ENCODE measurements around the gene DNAH17. TPM values are rescaled to one million over a fixed set of nuclear protein-coding genes. Genes with fewer than 3 reads are reported as not detected.

Gene DNAH17
- total and polyA plus RNA-seq, 2 donors (not counting 3 experiments of a cell fraction or from before 2014, with no cell fraction given) = not detected

DNA sequence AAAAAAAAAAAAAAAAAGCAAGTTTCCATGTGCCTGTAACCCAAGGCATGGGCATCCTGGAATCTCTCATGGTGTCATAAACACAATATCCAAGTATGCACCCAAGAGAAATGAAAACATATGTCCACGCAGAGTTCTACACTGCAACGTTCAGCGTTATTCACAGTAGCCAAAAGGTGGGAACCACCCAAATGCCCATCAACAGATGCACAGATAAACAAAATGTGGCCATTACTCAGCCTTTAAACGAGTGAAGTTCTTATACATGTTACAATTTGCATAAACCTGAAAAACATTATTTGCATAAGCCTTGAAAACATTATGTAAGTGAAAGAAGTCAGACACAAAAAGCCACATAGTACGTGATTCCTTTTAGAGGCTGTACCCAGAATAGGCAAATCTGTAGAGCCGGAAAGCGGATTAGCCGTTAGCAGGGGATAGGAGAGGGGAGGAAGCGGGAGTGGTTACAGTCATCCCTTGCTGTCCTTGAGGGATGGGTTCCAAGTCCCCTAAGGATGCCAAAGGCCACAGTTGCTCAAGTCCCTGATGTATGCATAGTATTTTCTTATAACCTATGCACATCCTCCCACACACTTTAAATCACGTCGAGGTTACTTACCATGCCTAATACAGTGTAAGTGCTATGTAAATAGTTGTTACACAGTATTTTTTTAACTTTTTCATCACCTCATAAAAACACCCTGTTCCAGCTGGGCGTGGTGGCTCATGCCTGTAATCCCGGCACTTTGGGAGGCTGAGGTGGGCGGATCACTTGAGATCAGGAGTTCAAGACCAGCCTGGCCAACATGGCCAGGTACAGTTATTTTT is 47.3 kb upstream of the DNAH17 start:
- Histone ChIP-seq H3K36me3 (ENCODE audit: control insufficient read depth in 2 of 2, extremely low read depth in 1 of 2, insufficient read depth in 2 of 2, low read length in 2 of 2) (no peaks in the 10 kb centered on the region), H3K4me3 (replicated peaks in 1 of 3; ENCODE audit: insufficient read depth in 1 of 3, low read depth in 1 of 3, low read length in 3 of 3) (no peak overlapping the region), H3K4me1 (ENCODE audit: control insufficient read depth, extremely low read depth, insufficient read depth, low read length) (no peaks in the 10 kb centered on the region), H3K79me2 (ENCODE audit: control insufficient read depth, insufficient read depth, low read length) (no peaks in the 10 kb centered on the region), H3K9me1 (replicated peaks; ENCODE audit: control insufficient read depth, extremely low read depth, insufficient read depth, low read length) (no peaks in the 10 kb centered on the region), H2AFZ (ENCODE audit: low read depth, low read length) (no peak overlapping the region), H3K4me2 (ENCODE audit: insufficient read depth, low read length) (no peak overlapping the region), H3K9me3 (replicated peaks; ENCODE audit: control insufficient read depth, insufficient read depth, low read length) (no peaks in the 10 kb centered on the region), H3K27me3 (ENCODE audit: control insufficient read depth in 2 of 2, insufficient read depth in 2 of 2, low read length in 2 of 2) (peaks cover 0 to 3% of the 10 kb centered on the region in 2 experiments), H4K20me1 (replicated peaks; ENCODE audit: control insufficient read depth, extremely low read depth, insufficient read depth, low read length) (no peaks in the 10 kb centered on the region), H3K27ac (ENCODE audit: insufficient read depth, low read depth, low read length) (no peak overlapping the region), H3K9ac (replicated peaks; ENCODE audit: extremely low read depth, insufficient read depth, low read length) (no peak overlapping the region)
- POLR2A ChIA-PET = no interaction called here
- dilution Hi-C loops (cut with MboI; ENCODE audit: extremely low pct_ligation_motif_present, low sequenced_read_pairs) (loop anchor here (25.0 kb wide), 1 partner anchor 137 kb away; no protein-coding TSS in a partner anchor), intact Hi-C loops (cut with micrococcal nuclease) (no loop called here)
- FAIRE-seq = no peak
- DNase-seq (ENCODE audit: low read depth, low spot score) = no peak
- CTCF ChIA-PET = no interaction called here
- BruUV-seq (replicated peaks) = no TSS peak
- TF ChIP-seq POLR2AphosphoS5 (IDR thresholded peaks at IDR 0.05; ENCODE audit: insufficient read depth, low read depth, low read length) (no peak), EZH2 (IDR thresholded peaks at IDR 0.05; ENCODE audit: borderline replicate concordance, low read depth, low read length, severe bottlenecking) (no peak), MYC (IDR thresholded peaks at IDR 0.05; ENCODE audit: low read depth, low read length) (no peak), JUN (IDR thresholded peaks at IDR 0.05; ENCODE audit: borderline replicate concordance, insufficient read depth, insufficient read length, low read depth) (no peak), FOS (IDR thresholded peaks at IDR 0.05; ENCODE audit: borderline replicate concordance, insufficient read depth, low read length) (no peak), GATA2 (IDR thresholded peaks at IDR 0.05; ENCODE audit: insufficient read depth, insufficient read length, low read depth, low read length) (no peak), POLR2A (IDR thresholded peaks at IDR 0.05; ENCODE audit: low read depth, low read length) (no peak)
- TF ChIP-seq, protein P1, sequence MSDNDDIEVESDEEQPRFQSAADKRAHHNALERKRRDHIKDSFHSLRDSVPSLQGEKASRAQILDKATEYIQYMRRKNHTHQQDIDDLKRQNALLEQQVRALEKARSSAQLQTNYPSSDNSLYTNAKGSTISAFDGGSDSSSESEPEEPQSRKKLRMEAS (IDR thresholded peaks at IDR 0.05; ENCODE audit: insufficient read depth, insufficient read length) = no peak
- TF ChIP-seq, protein P2, sequence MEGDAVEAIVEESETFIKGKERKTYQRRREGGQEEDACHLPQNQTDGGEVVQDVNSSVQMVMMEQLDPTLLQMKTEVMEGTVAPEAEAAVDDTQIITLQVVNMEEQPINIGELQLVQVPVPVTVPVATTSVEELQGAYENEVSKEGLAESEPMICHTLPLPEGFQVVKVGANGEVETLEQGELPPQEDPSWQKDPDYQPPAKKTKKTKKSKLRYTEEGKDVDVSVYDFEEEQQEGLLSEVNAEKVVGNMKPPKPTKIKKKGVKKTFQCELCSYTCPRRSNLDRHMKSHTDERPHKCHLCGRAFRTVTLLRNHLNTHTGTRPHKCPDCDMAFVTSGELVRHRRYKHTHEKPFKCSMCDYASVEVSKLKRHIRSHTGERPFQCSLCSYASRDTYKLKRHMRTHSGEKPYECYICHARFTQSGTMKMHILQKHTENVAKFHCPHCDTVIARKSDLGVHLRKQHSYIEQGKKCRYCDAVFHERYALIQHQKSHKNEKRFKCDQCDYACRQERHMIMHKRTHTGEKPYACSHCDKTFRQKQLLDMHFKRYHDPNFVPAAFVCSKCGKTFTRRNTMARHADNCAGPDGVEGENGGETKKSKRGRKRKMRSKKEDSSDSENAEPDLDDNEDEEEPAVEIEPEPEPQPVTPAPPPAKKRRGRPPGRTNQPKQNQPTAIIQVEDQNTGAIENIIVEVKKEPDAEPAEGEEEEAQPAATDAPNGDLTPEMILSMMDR (IDR thresholded peaks at IDR 0.05; ENCODE audit: extremely low read depth in 1 of 2, insufficient read depth in 1 of 2, low read depth in 1 of 2, low read length in 2 of 2) = no peak

All from endothelial cell of umbilical vein (primary cell).